HG02970 (cell line): ENCODE measurements around the gene KHNYN.
"Not testable (repeated sequence)": the region's sequence is repeated elsewhere in the genome, so short reads cannot be mapped to it uniquely, and the experiment has no call there.

ENCODE experiments used
- ATAC-seq: cut with Tn5 transposase; IDR thresholded peaks from one replicate; pipeline ENCODE4 v1.9.1; 2021; ENCODE audit warnings: mild to moderate bottlenecking, moderate library complexity, moderate number of reproducible peaks; ENCODE audit not compliant: unreplicated experiment, low FRiP score

The KHNYN gene

DNA sequence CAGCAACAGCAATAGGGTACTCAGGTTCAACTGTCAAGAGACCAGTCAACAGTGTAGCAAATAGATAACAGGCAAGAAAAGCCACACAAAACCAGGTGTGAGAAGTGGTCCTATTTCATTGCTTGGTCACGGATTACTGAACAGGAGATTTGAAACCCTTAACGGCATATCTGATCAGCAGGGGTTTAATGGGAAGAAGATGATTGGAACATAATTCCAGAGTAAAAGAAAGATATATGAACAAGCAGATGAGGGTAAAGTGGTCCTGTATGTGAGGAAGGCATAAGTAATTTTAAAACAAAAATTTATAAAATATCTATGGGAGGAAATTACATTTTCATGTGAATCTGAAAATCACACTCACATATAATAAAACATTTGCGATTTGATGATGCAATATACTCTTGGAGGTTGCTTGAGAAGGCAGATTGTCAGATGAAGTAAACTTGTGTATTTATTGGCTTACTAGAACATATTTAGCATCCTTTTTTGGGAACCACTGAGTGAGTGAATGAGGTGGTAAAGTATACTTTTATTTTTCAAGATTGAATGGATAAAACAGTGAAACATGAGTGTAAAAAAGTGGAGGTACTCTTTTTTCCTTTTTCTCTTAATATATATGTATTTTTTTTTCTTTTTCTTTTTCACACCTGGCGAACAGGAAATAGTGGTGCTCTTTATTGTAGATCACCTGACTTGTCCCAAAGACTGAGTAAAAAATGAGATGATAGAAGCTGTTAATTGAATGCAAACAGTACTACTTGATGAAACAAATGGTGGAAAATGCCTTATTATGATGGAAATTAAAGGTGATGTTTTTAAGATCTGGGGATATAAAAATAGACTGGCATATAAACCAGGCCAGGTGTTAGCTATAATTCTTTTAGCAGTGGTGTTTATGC lies 34.4 kb downstream of the KHNYN start:
- ATAC-seq, result no peak

DNA sequence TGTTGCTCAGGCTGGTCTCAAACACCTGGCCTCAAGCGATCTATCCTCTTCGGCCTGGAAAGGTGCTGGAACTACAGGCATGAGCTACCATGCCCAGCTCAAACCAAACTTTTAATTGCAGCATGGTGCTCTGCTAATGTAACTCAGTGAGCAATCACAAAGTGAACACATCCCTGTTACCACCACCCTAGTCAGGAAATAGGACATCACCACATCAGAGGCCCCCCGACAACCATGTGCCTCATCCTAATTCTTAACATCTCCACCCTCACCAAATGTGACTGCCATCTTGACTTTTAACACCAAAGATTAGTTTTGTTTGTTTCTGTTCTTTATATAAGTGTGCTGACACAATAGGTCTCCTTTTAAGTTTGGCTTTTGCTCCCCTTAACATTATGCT lies 35.6 kb downstream of the KHNYN start:
- no peak for ATAC-seq

DNA sequence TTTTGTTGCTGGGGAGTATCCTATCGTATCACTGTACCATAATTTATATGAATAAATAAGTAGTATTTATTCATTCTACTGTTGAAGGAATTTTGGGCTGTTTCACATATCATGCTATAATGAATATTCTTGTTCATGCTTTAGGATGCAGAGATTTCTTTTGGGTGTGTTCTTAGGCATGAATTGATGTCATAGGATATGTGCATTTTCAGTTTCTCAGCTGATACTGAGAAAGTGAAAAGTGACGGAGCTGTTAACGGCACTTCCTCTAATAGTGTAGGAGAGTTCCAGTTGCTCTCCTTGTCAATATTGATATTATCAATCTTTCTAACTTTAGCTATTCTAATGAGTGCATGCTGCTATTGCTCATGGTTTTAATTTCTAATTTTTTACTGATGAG lies 36.1 kb downstream of the KHNYN start:
- no peak for ATAC-seq

DNA sequence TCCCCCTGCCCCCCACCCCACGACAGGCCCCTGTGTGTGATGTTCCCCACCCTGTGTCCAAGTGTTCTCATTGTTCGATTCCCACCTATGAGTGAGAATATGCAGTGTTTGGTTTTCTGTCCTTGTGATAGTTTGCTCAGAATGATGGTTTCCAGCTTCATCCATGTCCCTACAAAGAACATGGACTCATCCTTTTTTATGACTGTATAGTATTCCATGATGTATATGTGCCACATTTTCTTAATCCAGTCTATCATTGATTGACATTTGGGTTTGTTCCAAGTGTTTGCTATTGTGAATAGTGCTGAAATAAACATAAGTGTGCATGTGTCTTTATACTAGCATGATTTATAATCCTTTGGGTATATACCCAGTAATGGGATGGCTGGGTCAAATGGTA lies 40.7 kb downstream of the KHNYN start:
- ATAC-seq, result not testable (repeated sequence)

DNA sequence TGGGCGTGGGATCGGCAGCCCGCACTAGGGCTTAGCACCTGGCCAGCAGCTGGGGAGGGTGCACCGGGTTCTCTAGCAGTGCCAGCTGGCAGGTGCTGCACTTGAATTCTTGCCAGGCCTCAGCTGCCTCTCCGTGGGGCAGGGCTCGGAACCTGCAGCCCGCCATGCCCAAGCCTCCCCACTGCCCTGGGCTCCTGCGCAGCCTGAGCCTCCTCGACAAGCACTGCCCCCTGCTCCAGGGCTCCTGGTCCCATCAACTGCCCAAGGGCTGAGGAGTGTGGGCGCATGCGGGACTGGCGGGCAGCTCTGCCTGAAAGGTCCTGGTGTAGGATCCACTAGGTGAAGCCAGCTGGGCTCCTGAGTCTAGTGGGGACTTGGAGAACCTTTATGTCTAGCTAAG lies 43.5 kb downstream of the KHNYN start:
- no peak for ATAC-seq

DNA sequence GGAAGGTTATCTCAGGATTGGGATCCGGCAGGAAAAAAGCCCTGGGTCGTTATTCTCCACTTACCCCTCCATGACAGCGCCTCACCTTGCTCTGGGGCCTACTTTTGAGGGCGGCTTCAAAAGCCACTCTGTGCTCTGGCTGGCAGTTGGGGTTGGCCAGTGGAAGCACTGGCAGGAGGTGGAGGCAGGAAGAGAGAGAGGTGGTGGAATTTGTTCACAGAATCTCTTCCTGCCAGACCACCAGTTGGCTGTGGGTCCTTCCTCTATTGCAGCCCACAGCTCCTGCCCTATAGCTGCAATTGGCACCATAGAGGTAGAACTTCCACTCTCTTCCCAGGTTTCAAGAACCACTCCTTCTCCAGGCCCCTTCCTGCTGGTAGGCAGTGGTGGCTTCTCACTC lies 45.5 kb downstream of the KHNYN start:
- no peak for ATAC-seq

DNA sequence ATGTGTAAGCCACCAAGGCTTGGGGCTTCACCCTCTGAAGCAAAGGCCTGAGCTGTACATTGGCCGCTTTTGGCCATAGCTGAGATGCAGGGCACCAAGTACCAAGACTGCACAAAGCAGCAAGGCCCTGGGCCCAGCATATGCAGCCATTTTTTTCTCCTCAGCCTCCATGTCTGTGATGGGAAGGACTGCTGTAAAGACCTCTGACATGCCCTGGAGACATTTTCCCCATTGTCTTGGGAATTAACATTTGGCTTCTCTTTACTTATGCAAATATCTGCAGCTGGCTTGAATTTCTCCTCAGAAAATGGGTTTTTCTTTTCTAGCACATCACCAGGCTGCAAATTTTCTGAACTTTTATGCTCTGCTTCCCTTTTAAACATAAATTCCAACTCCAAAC lies 50.2 kb downstream of the KHNYN start:
- ATAC-seq, result not testable (repeated sequence)

DNA sequence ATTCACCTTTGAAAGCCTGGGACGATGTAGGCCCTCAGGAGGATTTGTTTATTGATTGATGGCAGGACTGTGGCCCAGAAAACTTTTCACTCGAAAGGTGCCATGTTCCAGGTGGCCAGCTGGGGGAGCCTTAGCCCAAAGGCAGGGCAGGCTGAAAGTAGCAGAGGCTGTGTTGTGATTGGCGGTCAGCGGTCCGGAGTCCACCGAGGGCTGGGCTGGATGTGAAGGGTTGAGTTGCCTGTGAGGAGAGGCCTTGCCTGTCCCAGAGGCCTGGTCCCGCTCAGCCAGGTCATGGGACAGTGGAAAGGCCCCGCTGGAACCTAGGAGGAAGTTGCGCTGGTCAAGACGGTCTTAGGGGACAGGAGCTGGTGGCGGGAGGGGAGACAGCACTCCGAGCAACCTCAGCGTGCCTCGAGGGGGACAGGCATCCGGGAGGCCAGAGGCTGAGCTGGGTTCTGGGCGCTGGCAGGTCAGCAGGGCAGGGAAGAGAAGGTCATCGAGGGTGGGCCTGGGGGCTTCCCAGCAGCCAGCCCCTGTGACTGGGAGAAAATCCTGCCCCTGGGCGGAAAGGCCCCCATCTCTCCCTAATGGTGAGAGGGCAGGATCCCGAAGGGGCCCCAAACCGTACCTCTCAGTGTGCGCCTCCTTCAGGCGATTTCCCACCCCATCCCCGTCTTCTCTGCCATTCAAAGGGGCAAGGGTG lies 52.0 kb downstream of the KHNYN start:
- ATAC-seq, result no peak

DNA sequence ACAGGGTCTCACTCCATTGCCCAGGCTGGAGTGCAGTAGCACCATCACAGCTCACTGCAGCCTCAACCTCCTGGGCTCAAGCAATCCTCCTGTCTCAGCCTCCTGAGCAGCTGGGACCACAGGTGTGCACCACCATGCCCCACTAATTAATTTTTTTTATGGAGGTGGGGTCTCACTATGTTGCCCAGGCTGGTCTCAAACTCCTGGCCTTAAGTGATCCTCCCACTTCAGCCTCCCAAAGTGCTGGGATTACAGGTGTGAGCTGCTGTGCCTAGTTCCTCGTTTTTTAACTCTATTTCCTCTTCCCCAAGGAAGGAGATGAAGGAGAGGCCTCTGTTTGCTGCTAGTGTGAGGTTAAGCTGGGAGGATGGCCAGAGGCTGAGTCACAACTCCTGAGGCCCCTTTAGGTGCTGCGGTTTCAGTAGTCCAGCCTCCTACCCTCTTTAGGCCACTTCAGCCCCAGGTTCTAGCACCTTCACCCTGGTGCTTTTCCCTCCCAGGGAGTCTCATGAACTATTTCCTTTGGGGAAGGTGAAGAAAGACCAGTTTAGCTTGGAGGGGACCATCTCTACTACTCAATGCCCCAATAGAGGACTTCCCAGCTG lies 53.0 kb downstream of the KHNYN start:
- ATAC-seq, result not testable (repeated sequence)

DNA sequence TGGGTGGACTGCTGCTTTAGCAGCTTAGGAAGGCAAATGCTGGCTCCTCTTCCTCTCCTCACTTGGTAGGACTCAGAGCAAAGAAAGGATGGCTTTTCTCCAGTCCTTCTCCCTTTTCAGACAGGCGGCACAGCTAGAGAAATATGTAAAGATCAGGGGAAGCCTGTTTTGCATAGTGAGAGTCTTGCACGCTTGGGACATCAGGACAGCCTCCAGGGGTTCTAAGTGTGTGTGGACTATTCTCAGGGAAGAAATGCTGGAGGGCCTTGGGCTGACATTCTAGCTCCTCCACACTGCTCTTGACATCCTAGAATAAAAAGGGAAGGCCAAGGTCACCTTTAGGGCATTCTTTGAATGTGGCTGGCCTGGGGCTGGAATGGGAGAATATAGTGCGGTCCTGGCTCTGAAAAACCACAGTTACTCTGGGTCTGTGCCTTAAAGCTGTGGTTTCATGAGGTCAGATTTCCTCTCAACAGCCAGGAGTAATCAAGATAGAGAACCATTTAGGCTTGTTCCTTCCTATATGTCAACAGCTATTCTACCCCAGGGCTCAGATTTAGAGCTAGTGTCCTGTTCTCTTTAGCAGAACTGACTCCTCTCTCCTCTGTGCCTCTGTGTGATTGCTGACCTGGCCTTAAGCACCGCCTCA lies 54.0 kb downstream of the KHNYN start:
- no peak for ATAC-seq
